Measurements from ENCODE around the gene ITGA6.

DNA sequence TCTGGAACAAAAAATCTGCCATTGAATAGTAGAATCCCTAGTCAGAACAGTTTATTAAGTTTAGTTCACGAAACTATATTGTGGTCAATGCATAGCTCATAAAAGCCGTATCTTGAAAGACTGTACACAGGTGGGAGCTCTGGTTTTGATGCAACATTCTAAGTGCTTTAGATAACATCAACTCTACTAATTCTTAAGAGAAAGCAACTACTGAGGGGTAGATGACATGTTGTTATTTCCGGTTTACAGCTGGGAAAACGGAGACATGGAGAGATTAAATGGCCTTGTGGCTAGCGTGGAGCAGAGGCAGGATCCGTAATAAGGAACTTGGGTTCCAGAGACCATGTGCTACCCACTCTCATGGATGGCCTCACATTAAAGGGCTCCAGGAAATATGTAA is 4.2 kb upstream of the ITGA6 start:
- TF ChIP-seq, protein P1, sequence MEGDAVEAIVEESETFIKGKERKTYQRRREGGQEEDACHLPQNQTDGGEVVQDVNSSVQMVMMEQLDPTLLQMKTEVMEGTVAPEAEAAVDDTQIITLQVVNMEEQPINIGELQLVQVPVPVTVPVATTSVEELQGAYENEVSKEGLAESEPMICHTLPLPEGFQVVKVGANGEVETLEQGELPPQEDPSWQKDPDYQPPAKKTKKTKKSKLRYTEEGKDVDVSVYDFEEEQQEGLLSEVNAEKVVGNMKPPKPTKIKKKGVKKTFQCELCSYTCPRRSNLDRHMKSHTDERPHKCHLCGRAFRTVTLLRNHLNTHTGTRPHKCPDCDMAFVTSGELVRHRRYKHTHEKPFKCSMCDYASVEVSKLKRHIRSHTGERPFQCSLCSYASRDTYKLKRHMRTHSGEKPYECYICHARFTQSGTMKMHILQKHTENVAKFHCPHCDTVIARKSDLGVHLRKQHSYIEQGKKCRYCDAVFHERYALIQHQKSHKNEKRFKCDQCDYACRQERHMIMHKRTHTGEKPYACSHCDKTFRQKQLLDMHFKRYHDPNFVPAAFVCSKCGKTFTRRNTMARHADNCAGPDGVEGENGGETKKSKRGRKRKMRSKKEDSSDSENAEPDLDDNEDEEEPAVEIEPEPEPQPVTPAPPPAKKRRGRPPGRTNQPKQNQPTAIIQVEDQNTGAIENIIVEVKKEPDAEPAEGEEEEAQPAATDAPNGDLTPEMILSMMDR (tag by site-specific recombination; IDR thresholded peaks at IDR 0.05), result no peak
- no peak for TF ChIP-seq ZNF707 (tag by site-specific recombination; IDR thresholded peaks at IDR 0.05)
- TF ChIP-seq ZNF585B (tag by site-specific recombination; IDR thresholded peaks at IDR 0.05), result no peak
- no peak for TF ChIP-seq ZNF24 (tag by site-specific recombination; IDR thresholded peaks at IDR 0.05)
- TF ChIP-seq ZNF302 (tag by site-specific recombination; IDR thresholded peaks at IDR 0.05; ENCODE audit: low read depth), result no peak
- no peak for TF ChIP-seq ZSCAN5A (tag by site-specific recombination; IDR thresholded peaks at IDR 0.05)
- no peak for TF ChIP-seq ZFP3 (tag by site-specific recombination; IDR thresholded peaks at IDR 0.05; ENCODE audit: low read depth)
- TF ChIP-seq FEZF1 (tag by site-specific recombination; IDR thresholded peaks at IDR 0.05), result no peak
- TF ChIP-seq GLI2 (tag by site-specific recombination; IDR thresholded peaks at IDR 0.05; ENCODE audit: borderline replicate concordance, low read depth), result no peak
- TF ChIP-seq ZNF138 (tag by site-specific recombination; IDR thresholded peaks at IDR 0.05; ENCODE audit: borderline replicate concordance), result no peak
- TF ChIP-seq ZNF114 (tag by site-specific recombination; IDR thresholded peaks at IDR 0.05), result no peak

All from HEK293 (cell line).